ENCODE measurements around the gene LDB1.

The LDB1 gene

DNA sequence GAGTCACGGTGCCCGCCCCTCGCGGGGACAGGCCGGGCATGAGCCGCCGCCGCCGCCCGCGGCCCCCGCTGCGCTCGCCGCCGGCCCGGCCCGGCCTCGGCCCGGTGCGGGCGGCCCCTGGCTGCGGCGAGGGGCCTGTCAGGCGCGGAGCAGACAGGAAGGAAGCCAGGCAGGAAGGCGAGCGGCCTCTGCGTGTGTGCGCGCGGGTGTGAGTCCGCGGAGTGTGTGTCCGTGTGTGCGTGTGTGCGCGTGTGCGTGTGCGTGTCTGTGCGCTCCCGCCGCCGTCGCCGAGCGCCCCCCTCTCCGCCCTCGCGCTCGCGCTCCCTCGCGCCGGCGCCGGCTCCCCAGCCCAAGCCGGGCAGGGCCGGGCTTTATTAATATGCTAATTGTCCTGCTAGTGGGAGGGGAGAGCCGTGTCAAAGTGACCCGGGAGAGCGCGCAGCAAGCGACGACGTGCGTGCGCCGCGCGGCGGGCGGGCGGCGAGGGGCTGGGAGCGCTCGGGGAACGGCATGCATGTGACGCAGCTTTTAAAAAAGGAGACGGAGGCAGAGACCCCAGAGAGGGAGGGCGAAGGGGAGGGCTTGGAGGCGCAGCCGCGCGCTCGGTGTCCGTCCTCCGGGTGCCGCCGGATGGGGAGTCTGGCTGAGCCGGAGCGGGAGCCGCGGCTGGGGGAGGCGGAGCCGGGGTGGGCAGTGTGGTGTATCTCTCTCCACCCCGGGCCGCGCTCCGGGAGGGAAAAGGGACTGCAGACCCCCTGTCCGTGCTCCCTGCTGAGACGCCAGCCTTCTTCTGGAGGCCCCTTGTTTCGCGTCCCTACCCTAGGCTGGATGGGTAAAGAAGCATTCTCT, at the start of gene LDB1:
Gene LDB1, minus strand, starts transcription at position 227 of the 849 bp plus-strand sequence. CDS start 258 bp downstream, outside the sequence.
- peak in 1 of 2 donors; percentile 29 for DNase-seq (ENCODE audit: low read depth in 2 of 2)

- no peak for DNase-seq (ENCODE audit: low read depth in 2 of 2)
Observed at GRCh38 chr10:102167861-102168260, 47.7 kb upstream of the LDB1 start.

DNA sequence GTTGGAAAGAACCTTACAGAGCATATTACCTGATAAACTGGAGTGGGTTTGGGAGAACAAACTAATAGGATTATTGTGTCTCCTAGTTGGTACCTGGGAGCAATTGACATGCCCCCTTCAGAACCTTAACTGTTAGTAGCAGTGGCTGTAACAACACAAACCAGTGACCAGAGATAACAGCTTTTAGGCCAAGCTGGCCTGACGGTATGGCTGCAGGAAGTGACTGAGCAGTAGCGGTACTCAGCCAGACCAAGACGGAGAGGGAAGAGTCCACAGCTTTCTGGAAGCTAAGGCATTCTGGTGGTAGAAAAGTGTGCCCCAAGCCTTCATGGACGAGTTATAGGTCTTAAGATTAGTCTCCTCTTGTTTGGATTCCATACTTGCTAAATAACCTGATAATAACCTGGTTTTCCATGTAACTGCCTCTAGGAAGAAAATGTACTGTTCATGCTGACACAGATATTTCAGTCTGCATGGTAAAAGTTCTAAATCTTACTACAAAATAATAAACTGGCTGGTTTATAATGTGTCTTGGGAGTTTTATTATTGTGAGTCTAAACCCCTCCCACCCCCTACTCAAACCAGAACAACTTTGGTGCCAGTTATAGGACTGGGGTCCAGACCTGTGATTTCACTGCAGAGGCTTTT, 43.3 kb upstream of the LDB1 start:
- DNase-seq (ENCODE audit: low read depth in 2 of 2), result no peak

DNA sequence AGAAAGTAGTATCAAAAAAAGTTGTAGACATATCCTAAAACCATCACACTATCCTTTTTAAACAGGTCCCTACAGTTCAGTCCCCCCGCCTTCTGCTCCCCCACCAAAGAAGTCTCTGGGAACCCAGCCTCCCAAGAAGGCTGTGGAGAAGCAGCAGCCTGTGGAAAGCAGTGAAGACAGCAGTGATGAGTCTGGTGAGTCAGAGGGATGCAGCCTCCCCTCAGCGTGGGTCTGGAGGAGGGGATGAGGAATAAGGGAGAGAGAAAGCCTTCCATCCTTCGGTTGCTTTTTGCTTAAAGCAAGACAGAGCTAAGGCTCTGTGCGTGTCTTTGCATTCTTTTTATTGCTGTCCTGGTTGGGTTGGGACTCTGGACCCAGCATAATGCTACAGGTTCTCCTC, 39.7 kb upstream of the LDB1 start:
- DNase-seq (ENCODE audit: low read depth in 2 of 2), result no peak

- DNase-seq (ENCODE audit: low read depth in 2 of 2), result no peak
Observed at GRCh38 chr10:102159051-102159597, 39.0 kb upstream of the LDB1 start.

GRCh38 chr10:102157224-102157623, 37.1 kb upstream of the LDB1 start:
- no peak for DNase-seq (ENCODE audit: low read depth in 2 of 2)

DNA sequence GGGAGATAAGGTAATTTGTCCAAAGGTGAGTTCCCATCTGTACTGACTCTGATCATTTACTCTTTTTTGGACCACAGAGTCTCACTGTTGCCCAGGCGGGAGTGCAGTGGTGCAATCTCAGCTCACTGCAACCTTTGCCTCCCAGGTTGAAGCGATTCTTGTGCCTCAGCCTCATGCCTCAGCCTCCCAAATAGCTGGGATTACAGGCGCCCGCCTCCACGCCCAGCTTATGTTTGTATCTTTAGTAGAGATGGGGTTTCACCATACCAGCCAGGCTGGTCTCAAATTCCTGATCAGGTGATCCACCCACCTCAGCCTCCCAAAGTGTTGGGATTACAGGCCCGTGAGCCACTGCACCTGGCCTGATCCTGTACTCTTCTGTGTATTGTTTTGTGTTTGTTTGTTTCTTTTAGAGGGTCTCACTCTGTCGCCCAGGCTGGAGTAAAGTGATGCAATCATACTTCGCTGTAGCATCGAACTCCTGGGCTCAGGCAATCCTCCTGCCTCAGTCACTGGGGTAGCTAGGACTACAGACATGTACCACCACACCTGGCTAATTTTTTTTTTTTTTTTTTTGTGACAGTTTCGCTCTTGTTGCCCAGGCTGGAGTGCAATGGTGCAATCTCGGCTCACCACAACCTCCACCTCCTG, 34.4 kb upstream of the LDB1 start:
- DNase-seq (ENCODE audit: low read depth in 2 of 2), result no peak

DNA sequence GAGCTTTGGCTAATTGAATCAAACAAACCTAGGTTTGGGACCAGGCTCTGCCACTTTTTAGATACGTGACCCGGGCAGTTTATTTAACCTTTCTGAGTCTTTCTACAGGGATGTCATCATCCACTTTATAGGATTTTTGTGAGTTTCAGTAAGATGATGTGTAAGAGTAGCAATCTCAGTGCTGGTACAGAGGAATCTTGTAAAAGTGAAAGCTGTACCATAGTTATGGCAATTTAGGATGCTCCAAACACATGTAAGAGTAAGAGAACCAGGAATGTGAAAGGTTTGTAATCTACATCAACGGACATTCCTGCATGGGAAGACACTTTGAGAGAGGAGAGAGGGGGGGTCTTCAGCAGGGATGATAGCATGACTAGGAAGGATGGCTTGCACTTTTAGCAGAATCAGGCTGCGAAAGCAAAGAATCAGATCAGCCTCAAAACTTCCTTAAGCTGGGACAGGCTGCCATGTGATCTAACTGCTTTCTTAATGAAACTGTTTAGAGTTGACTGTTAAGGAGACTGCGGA, 33.0 kb upstream of the LDB1 start:
- DNase-seq (ENCODE audit: low read depth in 2 of 2), result no peak

- DNase-seq (ENCODE audit: low read depth in 2 of 2), result peak in 1 of 2 donors; percentile 35
Observed at GRCh38 chr10:102152545-102152890, 32.4 kb upstream of the LDB1 start.

DNA sequence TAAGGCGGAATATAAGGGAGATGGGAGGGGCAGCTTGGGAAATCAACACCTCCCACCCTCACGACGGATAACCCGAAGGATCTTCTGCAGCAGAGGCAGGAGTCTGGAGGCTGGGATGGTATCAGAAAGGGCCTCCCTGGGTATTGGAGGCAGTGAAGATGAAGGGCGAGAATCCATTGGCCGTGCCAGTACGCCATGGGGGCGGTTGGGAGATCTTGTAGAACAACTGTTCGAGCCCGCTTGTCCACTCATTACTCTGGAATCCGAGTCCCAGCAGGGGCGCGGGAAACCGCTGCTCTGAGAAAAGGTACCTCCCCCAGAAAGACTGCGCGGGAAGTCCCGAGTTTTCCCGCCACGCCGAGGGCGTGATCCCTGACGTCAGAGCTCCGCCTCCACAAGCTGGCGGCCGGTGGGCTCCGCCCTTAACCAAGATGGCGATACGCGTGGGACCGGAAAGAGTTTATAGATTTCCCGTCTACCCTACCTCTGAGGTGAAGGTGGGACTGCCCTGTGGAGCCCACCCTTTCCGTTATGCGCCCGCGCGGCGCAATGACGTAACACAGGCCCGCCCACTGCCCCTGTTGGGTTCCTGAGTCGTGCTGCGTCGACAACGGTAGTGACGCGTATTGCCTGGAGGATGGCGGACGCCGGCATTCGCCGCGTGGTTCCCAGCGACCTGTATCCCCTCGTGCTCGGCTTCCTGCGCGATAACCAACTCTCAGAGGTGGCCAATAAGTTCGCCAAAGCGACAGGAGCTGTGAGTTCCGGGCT, 31.8 kb upstream of the LDB1 start, which contains the start of gene NOLC1:
Gene NOLC1, plus strand, starts transcription at position 616 of the 771 bp plus-strand sequence. Its CDS starts 22 bp downstream, at position 638.
- DNase-seq (ENCODE audit: low read depth in 2 of 2), result peak; percentile 97 to 99

- no peak for DNase-seq (ENCODE audit: low read depth in 2 of 2)
Observed at GRCh38 chr10:102150970-102151773, 31.0 kb upstream of the LDB1 start.

- no peak for DNase-seq (ENCODE audit: low read depth in 2 of 2)
Observed at GRCh38 chr10:102148275-102148674, 28.1 kb upstream of the LDB1 start.

DNA sequence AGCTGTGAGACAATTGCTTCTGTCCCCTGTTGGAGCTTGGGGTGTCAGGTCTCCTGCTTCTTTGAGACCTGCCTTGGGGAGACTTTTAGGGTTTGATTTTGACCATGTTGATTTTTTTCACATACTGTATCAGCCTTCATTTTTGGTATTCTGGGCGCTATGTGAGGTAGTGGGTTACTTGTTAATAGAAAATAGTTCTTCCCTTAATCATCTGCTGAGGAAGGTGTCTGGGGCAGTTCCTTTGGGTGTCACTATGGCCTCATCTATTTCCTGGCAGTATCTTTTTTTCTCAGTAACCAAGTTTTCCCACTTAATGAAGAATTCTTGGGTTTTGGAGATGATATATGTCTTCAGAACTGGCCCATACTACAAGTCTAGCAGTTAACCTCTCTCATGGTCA, 27.4 kb upstream of the LDB1 start:
- no peak for DNase-seq (ENCODE audit: low read depth in 2 of 2)

DNA sequence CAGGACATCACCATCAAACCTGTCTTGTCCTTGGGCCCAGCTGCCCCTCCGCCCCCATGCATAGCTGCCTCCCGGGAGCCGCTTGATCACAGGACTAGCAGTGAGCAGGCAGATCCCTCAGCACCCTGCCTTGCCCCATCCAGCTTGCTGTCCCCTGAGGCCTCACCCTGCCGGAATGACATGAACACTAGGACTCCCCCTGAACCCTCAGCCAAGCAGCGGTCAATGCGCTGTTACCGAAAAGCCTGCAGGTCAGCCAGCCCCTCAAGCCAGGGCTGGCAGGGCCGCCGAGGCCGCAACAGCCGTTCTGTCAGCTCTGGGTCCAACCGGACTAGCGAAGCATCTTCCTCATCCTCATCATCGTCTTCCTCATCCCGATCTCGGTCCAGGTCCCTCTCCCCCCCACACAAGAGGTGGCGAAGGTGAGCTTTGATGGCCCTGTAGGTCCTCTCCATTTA, 26.8 kb upstream of the LDB1 start:
- no peak for DNase-seq (ENCODE audit: low read depth in 2 of 2)

DNA sequence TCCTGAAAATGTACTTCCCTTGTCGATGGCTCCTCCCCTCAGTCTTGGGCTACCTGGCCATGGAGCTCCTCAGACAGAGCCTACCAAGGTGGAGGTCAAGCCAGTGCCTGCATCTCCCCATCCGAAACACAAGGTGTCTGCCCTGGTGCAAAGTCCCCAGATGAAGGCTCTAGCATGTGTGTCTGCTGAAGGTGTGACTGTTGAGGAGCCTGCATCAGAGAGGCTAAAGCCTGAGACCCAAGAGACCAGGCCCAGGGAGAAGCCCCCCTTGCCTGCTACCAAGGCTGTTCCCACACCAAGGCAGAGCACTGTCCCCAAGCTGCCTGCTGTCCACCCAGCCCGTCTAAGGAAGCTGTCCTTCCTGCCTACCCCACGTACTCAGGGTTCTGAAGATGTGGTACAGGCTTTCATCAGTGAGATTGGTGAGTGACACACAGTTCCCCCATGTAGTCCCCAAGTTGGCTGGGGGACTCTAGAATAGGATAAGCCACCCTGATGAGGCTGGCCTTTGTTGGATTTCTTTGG, 21.5 kb upstream of the LDB1 start:
- no peak for DNase-seq (ENCODE audit: low read depth in 2 of 2)

DNA sequence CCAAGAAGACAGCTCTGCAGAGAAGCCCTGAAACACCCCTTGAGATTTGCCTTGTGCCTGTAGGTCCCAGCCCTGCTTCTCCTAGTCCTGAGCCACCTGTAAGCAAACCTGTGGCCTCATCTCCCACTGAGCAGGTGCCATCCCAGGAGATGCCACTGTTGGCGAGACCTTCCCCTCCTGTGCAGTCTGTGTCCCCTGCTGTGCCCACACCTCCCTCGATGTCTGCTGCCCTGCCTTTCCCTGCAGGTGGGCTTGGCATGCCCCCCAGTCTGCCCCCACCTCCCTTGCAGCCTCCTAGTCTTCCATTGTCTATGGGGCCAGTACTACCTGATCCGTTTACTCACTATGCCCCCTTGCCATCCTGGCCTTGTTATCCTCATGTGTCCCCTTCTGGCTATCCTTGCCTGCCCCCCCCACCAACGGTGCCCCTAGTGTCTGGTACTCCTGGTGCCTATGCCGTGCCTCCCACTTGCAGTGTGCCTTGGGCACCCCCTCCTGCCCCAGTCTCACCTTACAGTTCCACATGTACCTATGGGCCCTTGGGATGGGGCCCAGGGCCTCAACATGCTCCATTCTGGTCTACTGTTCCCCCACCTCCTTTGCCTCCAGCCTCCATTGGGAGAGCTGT, 20.9 kb upstream of the LDB1 start:
- DNase-seq (ENCODE audit: low read depth in 2 of 2), result no peak

DNA sequence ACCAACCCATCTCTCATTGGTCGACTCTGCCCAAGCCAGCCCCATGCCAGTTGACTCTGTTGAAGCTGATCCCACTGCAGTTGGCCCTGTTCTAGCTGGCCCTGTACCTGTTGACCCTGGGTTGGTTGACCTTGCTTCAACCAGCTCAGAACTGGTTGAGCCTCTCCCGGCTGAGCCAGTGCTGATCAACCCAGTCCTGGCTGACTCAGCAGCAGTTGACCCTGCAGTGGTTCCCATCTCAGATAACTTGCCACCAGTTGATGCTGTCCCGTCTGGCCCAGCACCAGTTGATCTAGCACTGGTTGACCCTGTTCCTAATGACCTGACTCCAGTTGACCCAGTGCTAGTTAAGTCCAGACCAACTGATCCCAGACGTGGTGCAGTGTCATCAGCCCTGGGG, 20.1 kb upstream of the LDB1 start:
- DNase-seq (ENCODE audit: low read depth in 2 of 2), result no peak

DNA sequence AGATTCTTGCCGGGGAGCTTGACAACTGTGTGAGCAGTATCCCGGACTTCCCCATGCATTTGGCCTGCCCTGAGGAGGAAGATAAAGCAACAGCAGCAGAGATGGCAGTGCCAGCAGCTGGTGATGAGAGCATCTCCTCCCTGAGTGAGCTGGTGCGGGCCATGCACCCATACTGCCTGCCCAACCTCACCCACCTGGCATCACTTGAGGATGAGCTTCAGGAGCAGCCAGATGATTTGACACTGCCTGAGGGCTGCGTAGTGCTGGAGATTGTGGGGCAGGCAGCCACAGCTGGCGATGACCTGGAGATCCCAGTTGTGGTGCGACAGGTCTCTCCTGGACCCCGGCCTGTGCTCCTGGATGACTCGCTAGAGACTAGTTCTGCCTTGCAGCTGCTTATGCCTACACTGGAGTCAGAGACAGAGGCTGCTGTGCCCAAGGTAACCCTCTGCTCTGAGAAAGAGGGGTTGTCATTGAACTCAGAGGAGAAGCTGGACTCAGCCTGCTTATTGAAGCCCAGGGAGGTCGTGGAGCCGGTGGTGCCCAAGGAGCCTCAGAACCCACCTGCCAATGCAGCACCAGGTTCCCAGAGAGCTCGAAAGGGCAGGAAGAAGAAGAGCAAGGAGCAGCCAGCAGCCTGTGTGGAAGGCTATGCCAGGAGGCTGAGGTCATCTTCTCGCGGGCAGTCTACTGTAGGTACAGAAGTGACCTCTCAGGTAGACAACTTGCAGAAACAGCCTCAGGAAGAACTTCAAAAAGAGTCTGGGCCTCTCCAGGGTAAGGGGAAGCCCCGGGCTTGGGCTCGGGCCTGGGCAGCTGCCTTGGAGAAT, 19.3 kb upstream of the LDB1 start:
- DNase-seq (ENCODE audit: low read depth in 2 of 2), result no peak
